ENCODE measurements around the gene ITCH. TPM values are rescaled to one million over a fixed set of nuclear protein-coding genes. Genes with fewer than 3 reads are reported as not detected.
"Not testable (repeated sequence)": the region's sequence is repeated elsewhere in the genome, so short reads cannot be mapped to it uniquely, and the experiment has no call there.

The ITCH gene
- total RNA-seq, 1 donor from 2014 or later = 30.9 TPM

GRCh38 chr20:34516247-34517113 lies 153.4 kb downstream of the ITCH start, which contains the start of gene DYNLRB1:
TSS of gene DYNLRB1 (plus strand) at chr20:34516422. CDS start at chr20:34516459, 37 bp downstream.
- intact Hi-C loops (cut with DNase I) = no loop called here
- DNase-seq (ENCODE audit: extremely low spot score in 2 of 2) = peak in 1 of 2 donors; percentile 95
- H3K36me3 ChIP-seq = peaks cover 0 to 13% of the 10 kb centered on the region in 2 donors
- TF ChIP-seq CTCF (IDR thresholded peaks at IDR 0.05) (no peak), POLR2A (IDR thresholded peaks at IDR 0.05) (peak in 1 of 2 donors; percentile 90), POLR2AphosphoS5 (IDR thresholded peaks at IDR 0.05; ENCODE audit: insufficient read depth in 1 of 2, low read depth in 1 of 2) (peak; percentile 97 to 100)
- H3K4me3 ChIP-seq = peak within 1 kb of the TSS; percentile 60 to 78
- peaks cover 51% of the 10 kb centered on the region for H3K4me1 ChIP-seq
- H3K27ac ChIP-seq = peak within 1 kb of the TSS; percentile 97
- H3K27me3 ChIP-seq = no peaks in the 10 kb centered on the region
- no peaks in the 10 kb centered on the region for H3K9me3 ChIP-seq

- no peak for DNase-seq (ENCODE audit: extremely low spot score in 2 of 2)
- no peaks in the 10 kb centered on the region for H3K9me3 ChIP-seq
- no peak for TF ChIP-seq POLR2A (IDR thresholded peaks at IDR 0.05)
- no peak for TF ChIP-seq CTCF (IDR thresholded peaks at IDR 0.05)
- no peak for TF ChIP-seq POLR2AphosphoS5 (IDR thresholded peaks at IDR 0.05; ENCODE audit: insufficient read depth in 1 of 2, low read depth in 1 of 2)
- peaks cover 58% of the 10 kb centered on the region for H3K4me1 ChIP-seq
- intact Hi-C loops (cut with DNase I) = no loop called here
- peaks cover 0 to 10% of the 10 kb centered on the region in 2 donors for H3K36me3 ChIP-seq
- H3K27ac ChIP-seq = peak overlapping the region; percentile 97
- peak overlapping the region; percentile 60 to 78 for H3K4me3 ChIP-seq
- no peaks in the 10 kb centered on the region for H3K27me3 ChIP-seq
These were observed 154.0 kb downstream of the ITCH start for GRCh38 chr20:34517114-34517505.

GRCh38 chr20:34518863-34519262 lies 155.8 kb downstream of the ITCH start:
- H3K36me3 ChIP-seq; intact Hi-C loops (cut with DNase I); H3K4me3 ChIP-seq; H3K27ac ChIP-seq; H3K9me3 ChIP-seq; H3K27me3 ChIP-seq; DNase-seq (ENCODE audit: extremely low spot score in 2 of 2): not testable (repeated sequence)
- peaks cover 71% of the 10 kb centered on the region for H3K4me1 ChIP-seq

- H3K27me3 ChIP-seq; DNase-seq (ENCODE audit: extremely low spot score in 2 of 2); H3K27ac ChIP-seq; H3K36me3 ChIP-seq; H3K9me3 ChIP-seq; H3K4me3 ChIP-seq: not testable (repeated sequence)
- intact Hi-C loops (cut with DNase I) = loop anchor here (10.0 kb wide), 1 partner anchor 205 kb away; no protein-coding TSS in a partner anchor
- H3K4me1 ChIP-seq = peaks cover 76% of the 10 kb centered on the region
These were observed 156.8 kb downstream of the ITCH start for GRCh38 chr20:34519841-34520240.

GRCh38 chr20:34522969-34523871 lies 160.1 kb downstream of the ITCH start:
- H3K9me3 ChIP-seq = no peaks in the 10 kb centered on the region
- peak overlapping the region; percentile 78 for H3K27ac ChIP-seq
- H3K27me3 ChIP-seq = no peaks in the 10 kb centered on the region
- intact Hi-C loops (cut with DNase I) = loop anchor here (10.0 kb wide), 1 partner anchor 208 kb away; no protein-coding TSS in a partner anchor
- H3K4me1 ChIP-seq = peaks cover 82% of the 10 kb centered on the region
- peak in 2 of 3 experiments; percentile 8 to 34 for TF ChIP-seq CTCF (IDR thresholded peaks at IDR 0.05)
- no peak for TF ChIP-seq POLR2A (IDR thresholded peaks at IDR 0.05)
- DNase-seq (ENCODE audit: extremely low spot score in 2 of 2) = peak in 1 of 2 donors; percentile 81
- peaks cover 0 to 23% of the 10 kb centered on the region in 2 donors for H3K36me3 ChIP-seq
- H3K4me3 ChIP-seq = no peak overlapping the region
